OCI-LY1 (cell line): ENCODE data around the gene SKAP1.

Experiments
- H2AFZ ChIP-seq: fragments of 200-600 bp; sonication (generic), shearing (Covaris generic); 2 replicates; pipeline ENCODE4 v1.6.0; 2014; ENCODE audit warnings: antibody characterized with exemption, mild to moderate bottlenecking, low read length
- H3F3A ChIP-seq: fragments of 200-600 bp; sonication (generic), shearing (Covaris generic); 2 replicates; pipeline ENCODE4 v1.6.0; 2014; ENCODE audit warnings: mild to moderate bottlenecking, antibody characterized with exemption, low read length, moderate library complexity; ENCODE audit not compliant: insufficient read depth
- H3K27ac ChIP-seq: fragments of 200-600 bp; sonication (generic); 2 replicates; pipeline ENCODE4 v1.5.1; 2014; ENCODE audit warnings: low read length, mixed run types, mild to moderate bottlenecking, low read depth; ENCODE audit not compliant: poor library complexity, severe bottlenecking
- H3K27me3 ChIP-seq: fragments of 200-600 bp; sonication (generic); 2 replicates; pipeline ENCODE4 v1.6.0; 2014; ENCODE audit warnings: antibody characterized with exemption, mild to moderate bottlenecking, low read length, moderate library complexity; ENCODE audit not compliant: insufficient read depth
- H3K36me3 ChIP-seq: fragments of 200-600 bp; sonication (generic); 2 replicates; pipeline ENCODE4 v1.6.1; 2014; ENCODE audit warnings: mild to moderate bottlenecking, antibody characterized with exemption, low read length, moderate library complexity, mixed read lengths; ENCODE audit not compliant: insufficient read depth
- H3K4me1 ChIP-seq: fragments of 200-600 bp; sonication (generic); 2 replicates; pipeline ENCODE4 v1.5.1; 2014; ENCODE audit warnings: mild to moderate bottlenecking, low read length, moderate library complexity; ENCODE audit not compliant: insufficient read depth, severe bottlenecking
- H3K4me2 ChIP-seq: fragments of 200-600 bp; sonication (generic), shearing (Covaris generic); 2 replicates; pipeline ENCODE4 v1.6.1; 2014; ENCODE audit warnings: low read length
- H3K4me3 ChIP-seq: fragments of 200-600 bp; sonication (generic); 2 replicates; pipeline ENCODE4 v1.5.1; 2014; ENCODE audit warnings: low read length, low read depth, mild to moderate bottlenecking, mixed read lengths; ENCODE audit not compliant: poor library complexity, severe bottlenecking
- H3K79me2 ChIP-seq: fragments of 200-600 bp; shearing (Covaris generic); 2 replicates; pipeline ENCODE4 v1.6.1; 2016; ENCODE audit warnings: mixed run types, low read length, mixed read lengths; ENCODE audit not compliant: insufficient read depth
- H3K9ac ChIP-seq: fragments of 200-600 bp; sonication (generic), shearing (Covaris generic); 2 replicates; pipeline ENCODE4 v1.6.1; 2014; ENCODE audit warnings: mild to moderate bottlenecking, low read length, mixed read lengths
- H3K9me2 ChIP-seq: fragments of 200-600 bp; sonication (generic), shearing (Covaris generic); 2 replicates; pipeline ENCODE4 v1.6.1; 2014; ENCODE audit warnings: low read depth, mild to moderate bottlenecking, low read length, mixed read lengths
- H3K9me3 ChIP-seq: fragments of 200-600 bp; shearing (Covaris generic); 2 replicates; pipeline ENCODE4 v1.6.1; 2014; ENCODE audit warnings: low read length, mixed read lengths
- H4K20me1 ChIP-seq: fragments of 200-600 bp; sonication (generic), shearing (Covaris generic); 2 replicates; pipeline ENCODE4 v1.6.0; 2016; ENCODE audit warnings: mild to moderate bottlenecking, low read length; ENCODE audit not compliant: insufficient read depth
- EZH2 ChIP-seq: fragments of 200-600 bp; sonication (generic), shearing (Covaris generic); IDR thresholded peaks from 2 replicates; pipeline ENCODE4 v1.8.0; 2017; ENCODE audit warnings: borderline replicate concordance, mixed run types, mild to moderate bottlenecking, antibody characterized with exemption, low read length, moderate library complexity, mixed read lengths
- TF ChIP-seq, protein P1 (sequence below): fragments of 200-600 bp; sonication (generic), shearing (Covaris generic); IDR thresholded peaks from 2 replicates; pipeline ENCODE4 v1.5.1; 2017; ENCODE audit warnings: mild to moderate bottlenecking, antibody characterized with exemption, low read length, moderate library complexity, mixed read lengths

SKAP1 gene

DNA sequence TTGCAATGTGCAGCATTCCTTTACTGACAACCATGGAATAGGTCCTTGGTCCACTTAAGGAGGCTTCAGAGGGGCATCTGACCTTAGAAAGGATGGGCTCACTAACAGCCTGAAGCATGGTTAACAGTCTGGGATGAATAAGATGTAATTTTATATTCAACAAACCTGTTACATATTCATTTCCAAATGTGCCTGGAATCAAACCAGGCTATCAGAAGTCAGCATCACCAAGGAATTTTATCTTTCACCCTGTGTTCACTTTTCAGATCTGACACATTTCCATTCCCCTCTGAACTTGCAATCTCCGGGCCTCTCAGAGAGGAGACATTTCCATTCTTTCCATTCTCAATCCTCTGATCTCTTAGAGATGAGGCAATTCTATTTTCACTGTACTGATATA lies 260.1 kb downstream of the SKAP1 start:
- Histone ChIP-seq H3K9ac (no peak overlapping the region), H3F3A (no peaks in the 10 kb centered on the region), H2AFZ (no peak overlapping the region), H3K79me2 (no peaks in the 10 kb centered on the region), H3K4me2 (no peak overlapping the region), H3K9me2 (no peaks in the 10 kb centered on the region), H3K4me1 (no peaks in the 10 kb centered on the region), H4K20me1 (no peaks in the 10 kb centered on the region), H3K9me3 (no peaks in the 10 kb centered on the region), H3K27me3 (0 out of 2 replicates have a peak, but pooled peaks cover 3% of the 10 kb centered on the region), H3K4me3 (no peak overlapping the region), H3K27ac (no peak overlapping the region), H3K36me3 (no peaks in the 10 kb centered on the region)
- TF ChIP-seq, protein P1, sequence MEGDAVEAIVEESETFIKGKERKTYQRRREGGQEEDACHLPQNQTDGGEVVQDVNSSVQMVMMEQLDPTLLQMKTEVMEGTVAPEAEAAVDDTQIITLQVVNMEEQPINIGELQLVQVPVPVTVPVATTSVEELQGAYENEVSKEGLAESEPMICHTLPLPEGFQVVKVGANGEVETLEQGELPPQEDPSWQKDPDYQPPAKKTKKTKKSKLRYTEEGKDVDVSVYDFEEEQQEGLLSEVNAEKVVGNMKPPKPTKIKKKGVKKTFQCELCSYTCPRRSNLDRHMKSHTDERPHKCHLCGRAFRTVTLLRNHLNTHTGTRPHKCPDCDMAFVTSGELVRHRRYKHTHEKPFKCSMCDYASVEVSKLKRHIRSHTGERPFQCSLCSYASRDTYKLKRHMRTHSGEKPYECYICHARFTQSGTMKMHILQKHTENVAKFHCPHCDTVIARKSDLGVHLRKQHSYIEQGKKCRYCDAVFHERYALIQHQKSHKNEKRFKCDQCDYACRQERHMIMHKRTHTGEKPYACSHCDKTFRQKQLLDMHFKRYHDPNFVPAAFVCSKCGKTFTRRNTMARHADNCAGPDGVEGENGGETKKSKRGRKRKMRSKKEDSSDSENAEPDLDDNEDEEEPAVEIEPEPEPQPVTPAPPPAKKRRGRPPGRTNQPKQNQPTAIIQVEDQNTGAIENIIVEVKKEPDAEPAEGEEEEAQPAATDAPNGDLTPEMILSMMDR, result no peak
- no peak for TF ChIP-seq EZH2

DNA sequence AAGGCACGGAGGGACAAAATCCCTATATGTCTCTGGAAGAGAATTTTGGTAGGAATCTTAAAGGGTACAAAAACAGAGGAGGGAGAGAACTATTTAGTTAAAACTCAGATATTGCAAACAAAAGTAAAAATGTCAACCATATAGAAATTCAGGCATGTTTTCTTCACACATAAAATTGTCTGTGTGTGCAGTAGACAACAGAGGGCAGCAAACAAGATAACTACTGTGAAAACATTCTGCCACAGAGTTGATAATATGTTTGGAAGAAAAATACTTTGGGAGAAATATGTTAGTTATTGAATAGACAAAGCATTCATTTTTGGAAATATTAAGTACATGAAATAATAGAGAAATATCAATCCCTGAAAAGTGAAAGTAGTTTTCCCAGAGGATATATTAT lies 266.2 kb downstream of the SKAP1 start:
- Histone ChIP-seq H4K20me1 (no peaks in the 10 kb centered on the region), H3K9me2 (no peaks in the 10 kb centered on the region), H3K36me3 (no peaks in the 10 kb centered on the region), H3K4me3 (no peak overlapping the region), H3F3A (no peaks in the 10 kb centered on the region), H3K4me2 (no peak overlapping the region), H3K27me3 (0 out of 2 replicates have a peak, but pooled peaks cover 3% of the 10 kb centered on the region), H3K79me2 (no peaks in the 10 kb centered on the region), H2AFZ (no peak overlapping the region), H3K9me3 (no peaks in the 10 kb centered on the region), H3K4me1 (no peaks in the 10 kb centered on the region), H3K9ac (no peak overlapping the region), H3K27ac (no peak overlapping the region)
- TF ChIP-seq, protein P1, result no peak
- TF ChIP-seq EZH2, result no peak

DNA sequence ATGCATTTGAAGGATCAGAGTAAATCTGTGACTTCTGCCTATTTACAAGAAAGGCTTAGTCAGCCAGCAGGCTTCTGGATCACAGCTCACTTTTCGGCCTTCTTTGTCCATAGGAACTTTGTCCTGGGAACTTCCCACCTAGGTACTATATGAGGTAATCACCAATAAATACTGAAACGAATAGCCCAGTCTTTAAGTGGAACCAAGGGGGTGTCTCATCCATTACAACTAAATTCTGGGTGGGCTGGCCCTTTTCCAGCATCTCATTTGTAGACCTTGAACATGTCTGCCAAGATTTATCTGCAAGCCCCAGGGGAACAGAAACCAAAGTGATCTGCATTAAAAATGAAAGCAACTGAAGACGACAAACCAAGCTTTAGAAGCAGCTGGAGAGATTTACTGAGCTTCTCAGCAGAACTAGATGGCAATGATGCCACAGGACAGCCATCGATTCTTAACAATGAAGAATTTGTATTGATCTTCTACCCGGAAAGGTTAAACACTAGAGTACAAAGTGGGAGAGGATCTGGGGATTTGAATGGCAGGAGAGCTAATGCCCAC lies 267.0 kb downstream of the SKAP1 start:
- Histone ChIP-seq H4K20me1 (no peaks in the 10 kb centered on the region), H3K36me3 (no peaks in the 10 kb centered on the region), H3K79me2 (no peaks in the 10 kb centered on the region), H3K4me1 (no peaks in the 10 kb centered on the region), H3K9ac (no peak overlapping the region), H2AFZ (no peak overlapping the region), H3K4me3 (no peak overlapping the region), H3F3A (no peaks in the 10 kb centered on the region), H3K4me2 (no peak overlapping the region), H3K9me3 (no peaks in the 10 kb centered on the region), H3K9me2 (no peaks in the 10 kb centered on the region), H3K27me3 (0 out of 2 replicates have a peak, but pooled peaks cover 3% of the 10 kb centered on the region), H3K27ac (no peak overlapping the region)
- TF ChIP-seq, protein P1, result no peak
- TF ChIP-seq EZH2, result no peak
